OCI-M2 (cell line): ENCODE data around the gene TBCD.

Experiments
- DNase-seq: peaks from one replicate; lab custom pipeline; 2025; ENCODE audit not compliant: unreplicated experiment; lab: John Stamatoyannopoulos, UW

The TBCD gene

DNA sequence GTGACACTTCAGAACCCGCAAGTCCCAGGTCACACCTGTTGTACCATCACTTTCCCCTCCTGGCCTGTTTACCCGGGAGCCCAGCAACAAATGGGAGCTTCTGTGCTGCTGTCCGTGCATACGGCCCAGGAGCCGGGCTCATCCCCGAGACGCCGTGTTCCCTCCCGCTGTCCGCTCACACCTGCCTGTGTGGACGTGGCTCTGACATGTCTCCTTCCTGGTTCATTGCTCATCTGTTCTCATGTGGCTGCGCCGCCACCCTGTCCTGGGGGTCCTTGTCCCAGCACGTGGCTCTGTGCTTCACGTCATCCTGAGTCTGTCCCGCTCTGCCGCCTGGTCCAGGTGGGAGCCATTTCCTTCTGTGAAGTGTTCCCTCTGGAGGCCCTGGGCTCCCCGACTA, 37.9 kb downstream of the TBCD start:
- DNase-seq: no peak

- no peak for DNase-seq
These were observed 38.5 kb downstream of the TBCD start for GRCh38 chr17:82790391-82790790.

DNA sequence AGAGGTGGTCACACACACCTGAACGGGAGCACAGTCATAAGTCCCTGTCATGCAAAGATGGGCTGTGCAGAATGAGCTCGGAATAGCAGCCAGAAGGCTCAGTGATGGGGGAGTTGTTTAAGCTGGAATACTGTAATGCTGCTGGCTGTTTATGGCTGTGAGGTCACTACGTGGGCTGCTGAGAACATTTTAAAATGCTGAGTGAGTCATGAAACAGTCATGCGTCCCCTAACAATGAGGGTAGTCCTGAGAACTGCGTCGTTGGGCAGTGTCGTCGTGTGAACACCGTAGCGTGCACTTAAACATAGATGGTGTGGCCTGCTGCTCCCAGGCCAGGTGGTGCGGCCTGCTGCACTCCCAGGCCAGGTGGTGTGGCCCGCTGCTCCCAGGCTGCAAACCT, 39.7 kb downstream of the TBCD start:
- no peak for DNase-seq

- no peak for DNase-seq
These were observed 42.2 kb downstream of the TBCD start for GRCh38 chr17:82793974-82794630.

DNA sequence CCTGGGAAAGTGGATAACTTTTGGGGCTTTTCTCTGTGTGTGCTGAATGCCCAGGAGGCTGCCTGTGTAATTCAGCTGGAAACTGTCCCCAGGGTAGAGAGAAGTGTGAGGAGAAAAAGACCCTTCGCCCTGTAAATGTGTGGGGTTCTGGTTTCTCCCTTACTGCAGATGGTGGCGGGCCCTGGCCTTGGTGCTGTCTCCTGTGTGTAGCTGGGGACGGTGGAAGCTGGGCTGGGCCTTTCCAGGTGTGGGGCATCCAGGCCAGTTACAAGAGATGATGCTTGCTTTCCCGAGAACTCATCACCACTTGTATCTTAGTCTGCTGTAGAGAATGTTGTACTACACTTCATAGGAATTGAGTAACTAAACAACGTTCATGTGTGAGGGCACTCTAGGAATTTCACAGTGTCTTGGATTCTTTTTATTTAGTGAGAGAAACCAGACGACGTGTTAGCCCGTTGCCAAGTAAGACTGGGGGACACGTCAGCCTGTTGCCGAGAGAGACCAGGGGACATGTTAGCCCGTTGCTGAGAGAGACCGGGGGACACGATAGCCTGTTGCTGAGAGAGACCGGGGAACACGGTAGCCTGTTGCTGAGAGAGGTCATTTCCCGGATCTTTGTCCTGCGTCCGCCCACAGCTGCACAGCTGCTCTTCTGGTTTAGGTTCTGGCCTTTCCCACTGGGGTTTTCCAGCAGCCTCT, 43.1 kb downstream of the TBCD start:
- DNase-seq: no peak

GRCh38 chr17:82795615-82796014, 43.8 kb downstream of the TBCD start:
- no peak for DNase-seq

GRCh38 chr17:82797061-82797460, 45.2 kb downstream of the TBCD start:
- no peak for DNase-seq

GRCh38 chr17:82798752-82799151, 46.9 kb downstream of the TBCD start:
- no peak for DNase-seq

GRCh38 chr17:82799591-82799990, 47.7 kb downstream of the TBCD start:
- no peak for DNase-seq

DNA sequence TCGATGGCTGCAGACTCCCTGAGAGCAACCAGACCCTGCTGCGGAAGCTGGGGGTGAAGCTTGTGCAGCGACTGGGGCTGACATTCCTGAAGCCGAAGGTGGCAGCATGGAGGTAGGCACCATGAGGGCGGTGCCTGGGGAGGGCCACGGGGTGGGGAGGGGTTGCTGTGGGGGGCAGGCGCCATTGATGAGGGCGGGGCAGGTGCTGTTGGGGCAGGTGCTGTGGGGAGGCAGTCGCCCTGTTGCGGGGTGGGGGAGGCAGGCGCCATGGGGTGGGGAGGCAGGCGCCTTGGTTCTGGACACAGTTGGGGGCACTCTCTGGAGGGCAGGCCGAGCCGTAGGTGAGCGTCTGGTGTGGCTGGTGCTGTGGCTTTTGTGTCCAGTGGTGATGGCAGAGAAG, 49.0 kb downstream of the TBCD start:
- no peak for DNase-seq

DNA sequence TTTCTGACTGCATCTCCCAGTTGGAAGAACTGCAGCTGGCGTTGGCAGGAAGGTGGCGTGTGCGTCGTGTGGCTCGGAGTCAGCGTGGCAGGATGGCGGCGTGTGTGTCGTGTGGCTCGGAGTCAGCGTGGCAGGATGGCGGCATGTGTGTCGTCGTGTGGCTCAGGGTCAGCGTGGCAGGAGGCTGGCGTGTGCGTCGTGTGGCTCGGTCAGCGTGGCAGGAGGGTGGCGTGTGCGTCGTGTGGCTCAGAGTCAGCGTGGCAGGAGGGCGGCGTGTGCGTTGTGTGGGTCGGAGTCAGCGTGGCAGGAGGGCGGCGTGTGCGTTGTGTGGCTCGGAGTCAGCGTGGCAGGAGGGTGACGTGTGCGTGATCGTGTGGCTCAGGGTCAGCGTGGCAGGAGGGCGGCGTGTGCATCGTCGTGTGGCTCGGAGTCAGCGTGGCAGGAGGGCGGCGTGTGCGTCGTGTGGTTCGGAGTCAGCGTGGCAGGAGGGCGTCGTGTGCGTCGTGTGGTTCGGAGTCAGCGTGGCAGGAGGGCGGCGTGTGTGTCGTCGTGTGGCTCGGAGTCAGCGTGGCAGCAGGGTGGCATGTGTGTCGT, 49.6 kb downstream of the TBCD start:
- DNase-seq: no peak

- no peak for DNase-seq
These were observed 50.4 kb downstream of the TBCD start for GRCh38 chr17:82802075-82802780.

- no peak for DNase-seq
These were observed 51.3 kb downstream of the TBCD start for GRCh38 chr17:82803185-82803584.

GRCh38 chr17:82803606-82804005, 51.7 kb downstream of the TBCD start:
- no peak for DNase-seq

- no peak for DNase-seq
These were observed 52.8 kb downstream of the TBCD start for GRCh38 chr17:82804442-82805191.

DNA sequence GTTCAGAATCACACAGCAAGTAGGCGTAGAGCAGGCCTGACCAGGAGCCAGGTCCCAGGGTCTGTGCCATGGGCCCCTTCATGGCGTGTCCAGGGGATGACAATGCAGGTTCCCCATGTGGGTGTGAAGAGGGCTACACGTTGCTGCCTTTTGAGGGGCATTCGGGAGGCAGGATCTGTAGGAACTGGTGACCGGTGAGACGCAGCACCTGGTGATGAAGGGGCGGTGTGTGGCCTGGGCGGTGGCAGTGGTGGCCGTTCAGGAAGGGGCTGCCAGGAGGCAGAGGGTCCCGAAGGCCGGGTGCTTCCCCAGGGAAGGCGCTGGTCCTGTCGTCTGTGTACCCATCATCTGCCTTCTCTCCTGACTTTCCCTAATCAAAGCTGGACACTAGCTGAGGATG, 53.4 kb downstream of the TBCD start:
- no peak for DNase-seq

- DNase-seq: no peak
These were observed 54.0 kb downstream of the TBCD start for GRCh38 chr17:82805823-82806222.

DNA sequence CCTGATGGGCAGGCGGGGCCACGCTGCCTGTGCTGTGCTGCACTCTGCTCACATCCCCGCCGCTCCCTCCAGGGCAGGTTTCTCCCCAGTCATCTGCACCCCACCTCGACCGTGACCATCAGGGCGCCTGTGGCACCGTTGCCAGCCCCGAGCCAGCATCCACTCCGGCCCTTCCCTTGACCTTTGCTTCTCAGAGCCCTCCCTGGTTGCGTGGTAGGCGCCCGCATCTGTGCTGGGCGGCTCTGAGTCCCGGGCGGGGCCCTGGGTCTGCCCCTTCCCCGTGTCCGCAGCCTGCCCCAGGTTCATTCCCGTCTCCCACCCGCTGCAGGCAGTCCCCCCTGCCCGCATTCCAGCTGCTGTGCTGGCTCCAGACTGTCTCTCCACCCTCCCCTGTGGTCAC, 54.8 kb downstream of the TBCD start:
- DNase-seq: no peak

GRCh38 chr17:82807101-82807500, 55.2 kb downstream of the TBCD start:
- DNase-seq: no peak

GRCh38 chr17:82807562-82807961, 55.7 kb downstream of the TBCD start:
- no peak for DNase-seq

DNA sequence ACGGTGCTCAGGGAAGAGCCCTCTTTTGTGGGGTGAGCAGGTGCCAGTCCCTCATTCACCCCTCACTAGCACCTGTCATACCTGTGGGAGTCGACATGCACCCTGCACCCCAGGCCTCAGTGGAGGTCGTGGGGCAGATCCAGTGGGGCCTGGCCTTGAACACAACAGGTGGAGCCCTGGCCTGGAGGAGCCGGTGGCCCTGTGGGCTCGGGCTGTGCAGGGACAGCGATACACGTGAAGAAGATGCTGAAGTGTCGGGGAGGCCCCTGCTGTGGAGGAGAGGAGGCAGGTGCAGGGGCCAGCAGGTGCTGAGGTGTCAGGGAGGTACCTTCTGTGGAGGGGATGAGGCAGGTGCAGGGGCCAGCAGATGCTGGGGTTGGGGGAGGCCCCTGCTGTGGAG, 56.1 kb downstream of the TBCD start:
- DNase-seq: no peak
